Measurements from ENCODE around the gene SMG6.

Gene SMG6

GRCh38 chr17:2034157-2034556 lies 269.4 kb downstream of the SMG6 start:
- no peak for DNase-seq

GRCh38 chr17:2033153-2033552 lies 270.4 kb downstream of the SMG6 start:
- DNase-seq = no peak

GRCh38 chr17:2030779-2031163 lies 272.8 kb downstream of the SMG6 start:
- peak in 3 of 51 donors; percentile 28 to 38 (median 30) for DNase-seq

GRCh38 chr17:2029911-2030778 lies 273.4 kb downstream of the SMG6 start, which contains the start of gene DPH1:
Gene DPH1 (plus strand): TSS chr17:2030153. CDS start chr17:2030170, 17 bp downstream.
- peak in 49 of 51 donors; percentile 32 to 91 (median 79) for DNase-seq

GRCh38 chr17:2028737-2029136 lies 274.8 kb downstream of the SMG6 start:
- DNase-seq = no peak

GRCh38 chr17:2028234-2028614 lies 275.4 kb downstream of the SMG6 start:
- DNase-seq = no peak

GRCh38 chr17:2027528-2028233 lies 275.9 kb downstream of the SMG6 start:
- peak in 1 of 51 donors; percentile 66 for DNase-seq

- DNase-seq = peak in 34 of 51 donors; percentile 8 to 67 (median 37)
These were observed 277.8 kb downstream of the SMG6 start for GRCh38 chr17:2025622-2026309.

- DNase-seq = peak in 23 of 51 donors; percentile 9 to 71 (median 35)
These were observed 278.4 kb downstream of the SMG6 start, which contains the start of gene RTN4RL1 for GRCh38 chr17:2025220-2025621. Gene RTN4RL1 (minus strand): TSS chr17:2025334. CDS start chr17:2024865, 469 bp downstream.

- no peak for DNase-seq
These were observed 278.9 kb downstream of the SMG6 start for GRCh38 chr17:2024572-2025219.

GRCh38 chr17:2023692-2024571 lies 279.7 kb downstream of the SMG6 start:
- DNase-seq = peak in 17 of 51 donors; percentile 9 to 46 (median 30)

- peak in 1 of 51 donors; percentile 46 for DNase-seq
These were observed 280.3 kb downstream of the SMG6 start for GRCh38 chr17:2023256-2023655.

GRCh38 chr17:2022647-2023240 lies 280.8 kb downstream of the SMG6 start:
- DNase-seq = no peak

- DNase-seq = no peak
These were observed 282.9 kb downstream of the SMG6 start for GRCh38 chr17:2020721-2021120.

GRCh38 chr17:2019723-2020122 lies 283.9 kb downstream of the SMG6 start:
- DNase-seq = no peak

- no peak for DNase-seq
These were observed 284.7 kb downstream of the SMG6 start for GRCh38 chr17:2018716-2019510.

- peak in 2 of 51 donors; percentile 19 to 54 for DNase-seq
These were observed 286.2 kb downstream of the SMG6 start for GRCh38 chr17:2017274-2017941.

GRCh38 chr17:2016494-2016893 lies 287.1 kb downstream of the SMG6 start:
- no peak for DNase-seq

All from hypothalamus (tissue), 51 donors.